ENCODE results near the gene KRTAP10-12. TPM values are rescaled to one million over a fixed set of nuclear protein-coding genes. Genes with fewer than 3 reads are reported as not detected.

Gene KRTAP10-12
- polyA plus RNA-seq, 2 of the 4 experiments (the other 2 are of a cell fraction): not detected

DNA sequence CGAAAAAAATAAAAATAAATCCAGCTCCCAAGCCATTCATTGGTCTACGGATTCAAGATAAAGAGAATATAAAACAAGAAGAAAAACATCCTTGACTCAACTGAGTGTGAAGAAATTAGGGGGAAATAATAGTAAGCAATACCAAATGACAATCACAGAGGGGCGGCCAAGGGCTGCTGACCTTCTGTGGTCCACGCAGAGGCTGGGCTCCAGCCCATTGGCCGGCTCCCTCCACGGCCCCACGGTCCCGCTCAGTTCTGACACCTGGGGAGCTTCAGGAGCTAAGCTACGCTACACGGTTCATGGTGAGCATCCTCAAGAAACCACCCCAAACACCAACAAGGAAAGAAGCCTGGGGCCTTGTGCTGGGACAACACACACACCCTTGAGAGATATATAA is 400 bp upstream of the KRTAP10-12 start:
- ATAC-seq: no peak; a peak in 1 of 6 replicates
- Histone ChIP-seq H3K4me3 (no peak overlapping the region), H3K9me3 (peaks cover 14% of the 10 kb centered on the region; the same call in 2 of the 3 replicates)

GRCh38 chr21:44697811-44698734 is 1.1 kb downstream of the KRTAP10-12 start:
- H3K27ac ChIP-seq: no peak overlapping the region
- ChIA-PET POLR2A (no interaction called here), CTCF (no interaction called here)
- H3K9me3 ChIP-seq: peaks cover 6% of the 10 kb centered on the region; the same call in 1 of the 3 replicates
- ATAC-seq (no peak), FAIRE-seq (no peak), DNase-seq (ENCODE audit: low read depth in 1 of 2, low spot score in 1 of 2) (no peak)
- 77% methylated on average over 10 of the region's 35 CpGs for WGBS (ENCODE audit: missing lambda C conversion rate)
- H3K4me1 ChIP-seq: no peaks in the 10 kb centered on the region
- H3K4me3 ChIP-seq: no peak overlapping the region
- H3K4me2 ChIP-seq: no peak overlapping the region
- TF ChIP-seq HMGXB4 (CRISPR knock-in tag; IDR thresholded peaks at IDR 0.05; ENCODE audit: borderline replicate concordance) (no peak), BCL3 (IDR thresholded peaks at IDR 0.05) (no peak), USF2 (IDR thresholded peaks at IDR 0.05) (no peak), HEYL (CRISPR knock-in tag; IDR thresholded peaks at IDR 0.05) (no peak), NPAS2 (CRISPR knock-in tag; IDR thresholded peaks at IDR 0.05; ENCODE audit: borderline replicate concordance) (no peak), ZC3H11A (IDR thresholded peaks at IDR 0.05) (no peak), FOSB (CRISPR knock-in tag; IDR thresholded peaks at IDR 0.05) (no peak), HOXA7 (CRISPR knock-in tag; IDR thresholded peaks at IDR 0.05) (no peak), ZSCAN20 (CRISPR knock-in tag; IDR thresholded peaks at IDR 0.05) (no peak), MAZ (IDR thresholded peaks at IDR 0.05; ENCODE audit: borderline replicate concordance, low read depth, low read length) (no peak), RAD21 (conservative IDR thresholded peaks at IDR 0.05 in 1 of 2, IDR thresholded peaks at IDR 0.05 in 1 of 2) (no peak)

More for the DNA sequence above, 400 bp upstream of the KRTAP10-12 start:
- no peaks in the 10 kb centered on the region for H3K4me1 ChIP-seq
- ChIA-PET CTCF (no interaction called here), POLR2A (no interaction called here)
- TF ChIP-seq USF2 (IDR thresholded peaks at IDR 0.05): no peak
- no peak for TF ChIP-seq E2F6 (IDR thresholded peaks at IDR 0.05; ENCODE audit: borderline replicate concordance, low read depth)
- no peak for TF ChIP-seq FOSB (CRISPR knock-in tag; IDR thresholded peaks at IDR 0.05)
- TF ChIP-seq HDAC2 (IDR thresholded peaks at IDR 0.05): no peak
- no peak for TF ChIP-seq CBX2 (IDR thresholded peaks at IDR 0.05; ENCODE audit: borderline replicate concordance, low read depth)
- no peak for TF ChIP-seq BHLHE40 (IDR thresholded peaks at IDR 0.05; ENCODE audit: low read depth, low read length)
- TF ChIP-seq RARB (CRISPR knock-in tag; IDR thresholded peaks at IDR 0.05): no peak
- TF ChIP-seq, protein P1, sequence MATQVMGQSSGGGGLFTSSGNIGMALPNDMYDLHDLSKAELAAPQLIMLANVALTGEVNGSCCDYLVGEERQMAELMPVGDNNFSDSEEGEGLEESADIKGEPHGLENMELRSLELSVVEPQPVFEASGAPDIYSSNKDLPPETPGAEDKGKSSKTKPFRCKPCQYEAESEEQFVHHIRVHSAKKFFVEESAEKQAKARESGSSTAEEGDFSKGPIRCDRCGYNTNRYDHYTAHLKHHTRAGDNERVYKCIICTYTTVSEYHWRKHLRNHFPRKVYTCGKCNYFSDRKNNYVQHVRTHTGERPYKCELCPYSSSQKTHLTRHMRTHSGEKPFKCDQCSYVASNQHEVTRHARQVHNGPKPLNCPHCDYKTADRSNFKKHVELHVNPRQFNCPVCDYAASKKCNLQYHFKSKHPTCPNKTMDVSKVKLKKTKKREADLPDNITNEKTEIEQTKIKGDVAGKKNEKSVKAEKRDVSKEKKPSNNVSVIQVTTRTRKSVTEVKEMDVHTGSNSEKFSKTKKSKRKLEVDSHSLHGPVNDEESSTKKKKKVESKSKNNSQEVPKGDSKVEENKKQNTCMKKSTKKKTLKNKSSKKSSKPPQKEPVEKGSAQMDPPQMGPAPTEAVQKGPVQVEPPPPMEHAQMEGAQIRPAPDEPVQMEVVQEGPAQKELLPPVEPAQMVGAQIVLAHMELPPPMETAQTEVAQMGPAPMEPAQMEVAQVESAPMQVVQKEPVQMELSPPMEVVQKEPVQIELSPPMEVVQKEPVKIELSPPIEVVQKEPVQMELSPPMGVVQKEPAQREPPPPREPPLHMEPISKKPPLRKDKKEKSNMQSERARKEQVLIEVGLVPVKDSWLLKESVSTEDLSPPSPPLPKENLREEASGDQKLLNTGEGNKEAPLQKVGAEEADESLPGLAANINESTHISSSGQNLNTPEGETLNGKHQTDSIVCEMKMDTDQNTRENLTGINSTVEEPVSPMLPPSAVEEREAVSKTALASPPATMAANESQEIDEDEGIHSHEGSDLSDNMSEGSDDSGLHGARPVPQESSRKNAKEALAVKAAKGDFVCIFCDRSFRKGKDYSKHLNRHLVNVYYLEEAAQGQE (IDR thresholded peaks at IDR 0.05): no peak
- no peak for TF ChIP-seq HMGXB4 (CRISPR knock-in tag; IDR thresholded peaks at IDR 0.05; ENCODE audit: borderline replicate concordance)
- no peak for FAIRE-seq
- 79% methylated on average over 10 of the region's 10 CpGs for whole genome bisulfite sequencing (ENCODE audit: missing lambda C conversion rate)
- DNase-seq (ENCODE audit: low read depth in 1 of 2, low spot score in 1 of 2): no peak
- H3K4me2 ChIP-seq: no peak overlapping the region
- H3K27ac ChIP-seq: no peak overlapping the region
